Fibroblast of pulmonary artery (primary cell): Measurements from ENCODE around the gene ZC3H12D.

Experiments
- DNase-seq: peaks from one replicate; pipeline ENCODE4 v3.0.0-alpha.2; 2010; ENCODE audit warnings: low read depth
- H3K4me3 ChIP-seq: replicated peaks from 2 replicates; pipeline ENCODE4 v1.5.1; 2011; ENCODE audit warnings: low read depth, mild to moderate bottlenecking, control low read depth, low read length, moderate library complexity
- TF ChIP-seq, protein P1 (sequence below): IDR thresholded peaks from 2 replicates; pipeline ENCODE4 v1.5.1; 2011; ENCODE audit warnings: mild to moderate bottlenecking, control low read depth, low read length, inconsistent platforms; ENCODE audit errors: missing control alignments

ZC3H12D gene

DNA sequence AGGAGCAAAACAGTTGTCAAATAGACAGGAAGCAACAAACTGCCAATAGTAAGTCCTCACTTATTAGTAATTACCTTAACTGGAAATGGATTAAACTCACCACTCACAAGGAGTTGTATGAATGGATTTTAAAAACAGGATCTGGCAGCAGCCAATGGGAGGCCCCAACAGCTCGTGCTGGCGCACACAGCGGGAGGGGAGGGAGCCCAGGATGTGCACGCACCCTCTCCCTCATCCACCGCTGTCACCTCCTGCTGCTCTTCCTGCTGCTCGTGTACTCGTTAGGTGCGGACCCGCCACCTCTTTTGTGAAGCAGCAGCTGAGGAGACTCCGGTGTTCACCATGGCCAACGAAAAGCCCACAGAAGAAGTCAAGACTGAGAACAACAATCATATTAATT is 84.8 kb downstream of the ZC3H12D start, which contains the start of gene SUMO4:
Gene SUMO4, plus strand, starts transcription at position 213 of the 400 bp plus-strand sequence. Its CDS starts 130 bp downstream, at position 343.
- TF ChIP-seq, protein P1, sequence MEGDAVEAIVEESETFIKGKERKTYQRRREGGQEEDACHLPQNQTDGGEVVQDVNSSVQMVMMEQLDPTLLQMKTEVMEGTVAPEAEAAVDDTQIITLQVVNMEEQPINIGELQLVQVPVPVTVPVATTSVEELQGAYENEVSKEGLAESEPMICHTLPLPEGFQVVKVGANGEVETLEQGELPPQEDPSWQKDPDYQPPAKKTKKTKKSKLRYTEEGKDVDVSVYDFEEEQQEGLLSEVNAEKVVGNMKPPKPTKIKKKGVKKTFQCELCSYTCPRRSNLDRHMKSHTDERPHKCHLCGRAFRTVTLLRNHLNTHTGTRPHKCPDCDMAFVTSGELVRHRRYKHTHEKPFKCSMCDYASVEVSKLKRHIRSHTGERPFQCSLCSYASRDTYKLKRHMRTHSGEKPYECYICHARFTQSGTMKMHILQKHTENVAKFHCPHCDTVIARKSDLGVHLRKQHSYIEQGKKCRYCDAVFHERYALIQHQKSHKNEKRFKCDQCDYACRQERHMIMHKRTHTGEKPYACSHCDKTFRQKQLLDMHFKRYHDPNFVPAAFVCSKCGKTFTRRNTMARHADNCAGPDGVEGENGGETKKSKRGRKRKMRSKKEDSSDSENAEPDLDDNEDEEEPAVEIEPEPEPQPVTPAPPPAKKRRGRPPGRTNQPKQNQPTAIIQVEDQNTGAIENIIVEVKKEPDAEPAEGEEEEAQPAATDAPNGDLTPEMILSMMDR = no peak
- no peak within 1 kb of the TSS for H3K4me3 ChIP-seq
- DNase-seq = no peak

DNA sequence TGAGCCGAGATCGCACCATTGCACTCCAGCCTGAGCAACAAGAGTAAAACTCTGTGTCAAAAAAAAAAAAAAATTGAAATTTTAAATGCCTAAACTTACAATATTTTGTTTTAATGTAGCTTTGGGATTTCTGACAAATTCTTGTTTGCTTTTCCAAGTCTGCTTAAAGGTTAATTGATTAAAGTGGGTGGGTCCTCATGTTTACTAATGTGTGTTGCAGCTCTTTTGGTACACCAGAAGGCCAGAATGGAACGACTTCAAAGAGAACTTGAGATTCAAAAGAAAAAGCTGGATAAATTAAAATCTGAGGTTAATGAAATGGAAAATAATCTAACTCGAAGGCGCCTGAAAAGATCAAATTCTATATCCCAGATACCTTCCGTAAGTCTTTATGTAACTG is 87.4 kb downstream of the ZC3H12D start:
- no peak for DNase-seq
- TF ChIP-seq, protein P1 = no peak
- no peak overlapping the region for H3K4me3 ChIP-seq
